SH-SY5Y (cell line): Measurements from ENCODE around the gene TCEAL9.

Experiments used
- GATA2 ChIP-seq: IDR thresholded peaks from 2 replicates; pipeline ENCODE4 v1.6.1; 2011; ENCODE audit warnings: mild to moderate bottlenecking, low read depth, low read length
- GATA3 ChIP-seq: IDR thresholded peaks from 2 replicates; pipeline ENCODE4 v1.6.1; 2011; ENCODE audit warnings: low read depth, mild to moderate bottlenecking, low read length, moderate library complexity

DNA sequence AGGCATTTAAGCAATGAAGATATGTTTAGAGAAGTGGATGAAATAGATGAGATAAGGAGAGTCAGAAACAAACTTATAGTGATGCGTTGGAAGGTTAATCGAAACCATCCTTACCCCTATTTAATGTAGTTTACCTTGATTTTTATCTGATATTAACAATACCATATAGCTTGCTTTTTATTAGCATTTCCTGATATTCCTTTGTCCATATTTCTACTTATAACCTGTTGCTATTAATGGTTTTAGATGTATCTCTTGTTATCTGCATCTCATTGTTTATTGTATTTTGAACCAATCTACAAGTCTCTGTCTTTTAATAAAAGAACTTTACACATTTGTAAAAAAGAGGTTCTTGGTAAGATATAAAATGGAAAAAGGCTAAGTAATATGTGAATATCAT, 1.6 kb downstream of the TCEAL9 start:
- TF ChIP-seq GATA2, result no peak
- TF ChIP-seq GATA3, result no peak
